IPS-15b (cell line): ENCODE measurements around the gene MOGAT1.
A peak's percentile ranks its signal among the peaks of the same experiment; 100 is the strongest.

Experiments
- H3K27me3 ChIP-seq: one replicate; pipeline ENCODE4 v1.6.1; 2013; ENCODE audit warnings: low read length; ENCODE audit not compliant: control insufficient read depth, insufficient read depth
- H3K36me3 ChIP-seq: one replicate; pipeline ENCODE4 v1.6.1; 2013; ENCODE audit warnings: low read length; ENCODE audit not compliant: control insufficient read depth, insufficient read depth
- H3K4me1 ChIP-seq: one replicate; pipeline ENCODE4 v1.6.1; 2013; ENCODE audit warnings: mild to moderate bottlenecking, low read length; ENCODE audit not compliant: control insufficient read depth, insufficient read depth
- H3K4me3 ChIP-seq: one replicate; pipeline ENCODE4 v1.5.1; 2013; ENCODE audit warnings: low read depth, low read length
- H3K9ac ChIP-seq: one replicate; pipeline ENCODE4 v1.6.1; 2013; ENCODE audit warnings: low read depth, mild to moderate bottlenecking, low read length
- H3K9me3 ChIP-seq: one replicate; pipeline ENCODE4 v1.6.1; 2013; ENCODE audit warnings: mild to moderate bottlenecking, low read length; ENCODE audit not compliant: control insufficient read depth, insufficient read depth

Gene MOGAT1, protein sequence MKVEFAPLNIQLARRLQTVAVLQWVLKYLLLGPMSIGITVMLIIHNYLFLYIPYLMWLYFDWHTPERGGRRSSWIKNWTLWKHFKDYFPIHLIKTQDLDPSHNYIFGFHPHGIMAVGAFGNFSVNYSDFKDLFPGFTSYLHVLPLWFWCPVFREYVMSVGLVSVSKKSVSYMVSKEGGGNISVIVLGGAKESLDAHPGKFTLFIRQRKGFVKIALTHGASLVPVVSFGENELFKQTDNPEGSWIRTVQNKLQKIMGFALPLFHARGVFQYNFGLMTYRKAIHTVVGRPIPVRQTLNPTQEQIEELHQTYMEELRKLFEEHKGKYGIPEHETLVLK

DNA sequence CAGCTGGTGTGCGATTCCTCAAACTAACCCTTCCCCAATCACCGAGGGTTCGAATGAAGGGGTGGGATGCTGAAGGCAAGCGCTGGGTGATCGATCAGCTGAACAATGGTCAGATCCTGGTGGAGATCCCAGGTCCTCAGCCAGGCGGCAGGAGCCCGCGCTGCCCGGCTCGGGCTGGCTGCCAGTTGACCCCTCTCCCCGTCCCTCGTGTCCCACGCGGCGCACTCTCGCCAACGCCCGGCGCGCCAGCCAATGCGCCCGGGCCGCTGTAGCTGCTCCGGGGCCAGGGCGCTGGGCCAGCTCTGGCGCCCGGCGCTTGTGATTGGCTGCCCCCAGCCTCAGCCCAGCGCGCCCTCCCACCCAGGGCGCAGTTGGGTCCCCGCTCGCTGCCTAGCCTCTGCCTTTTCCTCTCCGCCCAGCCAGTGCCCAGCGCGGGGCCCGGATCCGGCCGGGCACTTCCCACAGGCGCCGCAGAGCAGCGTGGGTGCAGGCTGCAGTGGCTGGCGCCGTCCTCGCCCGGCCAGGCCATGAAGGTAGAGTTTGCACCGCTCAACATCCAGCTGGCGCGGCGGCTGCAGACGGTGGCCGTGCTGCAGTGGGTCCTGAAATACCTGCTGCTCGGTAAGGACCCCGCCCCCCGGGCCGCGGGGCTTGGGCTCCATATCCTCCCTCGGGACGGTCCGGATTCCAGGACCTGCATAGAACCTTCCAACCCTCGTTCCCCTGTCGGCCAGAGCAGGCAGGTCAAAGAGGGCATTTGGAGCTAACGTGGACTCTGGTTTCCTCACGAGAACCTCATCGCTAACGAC, at the start of gene MOGAT1:
Gene MOGAT1, plus strand, starts transcription at position 400 of the 809 bp plus-strand sequence. Its CDS starts 128 bp downstream, at position 528.
- Histone ChIP-seq H3K4me3 (peak within 1 kb of the TSS; percentile 76), H3K4me1 (no peaks in the 10 kb centered on the region)

DNA sequence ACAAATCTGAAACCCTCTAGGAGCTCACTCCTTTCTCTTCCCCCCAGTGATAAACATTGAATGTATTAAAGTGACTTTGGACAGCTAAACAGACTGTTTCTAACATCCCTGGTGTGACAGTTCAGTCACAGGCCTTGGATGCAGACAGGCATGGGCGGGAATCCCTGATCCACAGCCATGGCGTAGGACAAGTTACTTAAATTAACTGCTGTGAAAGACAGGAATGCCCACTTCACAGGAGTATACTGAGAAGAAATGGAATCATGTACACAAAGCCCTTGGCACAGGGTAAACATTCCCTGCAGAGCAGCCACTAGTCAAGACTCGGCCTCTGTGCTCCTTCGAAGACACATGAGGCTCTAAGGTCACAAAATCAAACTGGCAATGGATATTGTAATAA, 49.6 kb upstream of the MOGAT1 start:
- Histone ChIP-seq H3K9me3 (no peaks in the 10 kb centered on the region), H3K9ac (no peak overlapping the region), H3K27me3 (no peaks in the 10 kb centered on the region), H3K36me3 (peaks cover 3% of the 10 kb centered on the region), H3K4me1 (no peaks in the 10 kb centered on the region), H3K4me3 (no peak overlapping the region)

More for the DNA sequence above, at the start of gene MOGAT1:
- Histone ChIP-seq H3K9ac (no peak within 1 kb of the TSS), H3K27me3 (peaks cover 41% of the 10 kb centered on the region), H3K36me3 (no peaks in the 10 kb centered on the region), H3K9me3 (no peaks in the 10 kb centered on the region)

DNA sequence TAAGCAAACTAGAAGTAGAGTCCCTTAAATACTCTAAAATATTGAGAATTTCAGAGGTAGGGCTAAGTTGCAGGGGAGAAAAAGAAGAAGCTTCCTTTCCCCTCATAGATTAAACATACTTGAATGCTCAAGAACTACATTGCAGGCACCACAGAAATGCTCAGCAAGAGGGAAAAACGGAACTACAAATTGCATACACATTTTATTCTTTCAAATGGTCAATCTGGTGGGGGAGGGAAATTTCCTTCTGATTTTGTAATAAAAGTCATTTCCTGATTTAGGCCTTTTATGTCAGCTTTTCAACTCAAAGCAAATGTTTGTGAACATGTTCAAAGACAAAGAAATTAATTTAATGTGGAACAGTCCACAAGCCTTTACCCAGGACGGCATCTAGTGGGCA, 48.5 kb upstream of the MOGAT1 start:
- no peak overlapping the region for H3K9ac ChIP-seq
- peaks cover 3% of the 10 kb centered on the region for H3K36me3 ChIP-seq
- H3K4me1 ChIP-seq = no peaks in the 10 kb centered on the region
- H3K9me3 ChIP-seq = no peaks in the 10 kb centered on the region
- H3K4me3 ChIP-seq = no peak overlapping the region
- no peaks in the 10 kb centered on the region for H3K27me3 ChIP-seq

DNA sequence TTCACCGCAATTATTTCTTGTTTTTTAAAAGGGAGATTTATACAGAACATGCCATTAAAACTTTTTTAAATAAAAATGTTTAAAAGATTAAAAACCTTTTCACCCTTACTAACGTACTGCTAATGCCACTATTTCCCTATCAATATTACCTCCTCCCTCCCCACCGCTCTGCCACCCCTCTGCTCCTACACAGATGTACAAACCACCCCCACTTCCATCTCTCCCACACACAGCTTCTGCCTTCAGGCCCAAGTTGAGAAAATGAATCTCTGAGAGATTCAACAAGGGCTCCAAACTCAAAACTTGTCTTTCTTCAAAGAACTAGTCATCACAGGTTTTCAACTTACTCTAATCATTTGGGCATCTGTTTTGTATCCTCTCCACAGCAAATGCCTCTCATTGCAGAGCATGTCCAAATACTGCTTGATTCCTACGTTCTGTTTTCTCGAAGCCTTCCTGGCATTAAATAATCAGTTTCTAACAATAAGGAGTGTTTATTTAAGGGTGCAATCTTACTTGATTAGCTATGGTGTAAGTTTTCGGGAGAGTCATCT, 47.6 kb upstream of the MOGAT1 start:
- peaks cover 8% of the 10 kb centered on the region for H3K36me3 ChIP-seq
- H3K27me3 ChIP-seq = no peaks in the 10 kb centered on the region
- no peak overlapping the region for H3K9ac ChIP-seq
- no peak overlapping the region for H3K4me3 ChIP-seq
- no peaks in the 10 kb centered on the region for H3K9me3 ChIP-seq
- H3K4me1 ChIP-seq = no peaks in the 10 kb centered on the region

DNA sequence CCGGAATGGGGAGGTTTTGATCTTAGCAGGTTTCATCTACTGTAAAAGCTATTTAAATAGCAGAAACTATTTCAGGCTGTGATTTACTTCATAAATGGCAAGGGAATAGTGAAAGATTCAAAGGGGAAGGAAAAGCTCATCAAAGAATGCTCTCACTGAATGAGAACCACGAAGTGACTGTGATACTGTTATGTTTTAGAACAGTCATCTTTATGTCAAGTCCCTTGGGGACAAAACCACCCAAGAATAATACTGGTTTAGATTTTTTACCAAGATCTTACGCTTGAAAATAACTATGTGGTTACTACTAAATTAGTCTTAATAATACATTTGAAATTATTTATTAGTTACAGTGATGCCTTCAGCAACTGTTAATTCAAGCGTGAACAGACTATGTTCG, 43.7 kb upstream of the MOGAT1 start:
- Histone ChIP-seq H3K27me3 (no peaks in the 10 kb centered on the region), H3K9me3 (no peaks in the 10 kb centered on the region), H3K36me3 (peaks cover 8% of the 10 kb centered on the region), H3K9ac (no peak overlapping the region), H3K4me1 (no peaks in the 10 kb centered on the region), H3K4me3 (no peak overlapping the region)

DNA sequence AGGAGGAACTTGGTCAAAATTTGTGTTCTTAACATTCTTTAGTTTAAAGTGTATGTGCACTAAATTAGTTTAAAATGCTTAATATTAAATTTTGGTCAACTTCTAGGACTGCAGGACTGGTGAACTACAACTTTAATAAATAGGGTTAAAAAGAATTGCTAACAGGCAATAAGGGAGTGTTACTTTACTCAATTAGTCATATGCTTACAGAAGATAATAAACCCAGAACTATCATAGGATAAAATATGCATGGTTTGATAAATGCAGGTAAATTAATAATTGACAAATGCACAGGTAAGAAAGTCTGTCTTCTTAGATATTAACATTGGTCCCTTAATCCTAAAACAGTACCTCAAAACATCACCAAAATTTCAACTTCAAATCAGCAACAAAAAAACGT, 36.2 kb upstream of the MOGAT1 start:
- no peak overlapping the region for H3K4me3 ChIP-seq
- no peak overlapping the region for H3K9ac ChIP-seq
- H3K27me3 ChIP-seq = no peaks in the 10 kb centered on the region
- H3K9me3 ChIP-seq = no peaks in the 10 kb centered on the region
- peaks cover 5% of the 10 kb centered on the region for H3K36me3 ChIP-seq
- H3K4me1 ChIP-seq = no peaks in the 10 kb centered on the region

DNA sequence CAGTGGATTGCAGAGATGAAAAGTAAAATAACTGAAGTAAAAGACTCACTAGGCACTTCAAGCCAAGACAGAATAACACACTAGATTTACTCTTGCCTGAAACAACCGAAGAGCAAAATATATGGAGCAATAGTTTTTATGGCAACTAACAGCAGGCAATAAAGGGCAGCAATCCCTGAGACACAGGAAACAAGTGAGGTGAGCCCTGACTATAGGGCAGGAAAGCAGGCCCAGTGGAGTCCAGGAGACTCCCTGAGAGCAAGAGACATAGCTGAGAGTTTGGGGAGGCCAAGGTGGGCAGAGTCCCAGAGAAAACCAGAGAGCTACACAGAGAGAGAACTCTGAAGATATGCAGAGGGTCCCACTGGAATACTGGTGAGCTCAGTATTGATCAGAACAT, 34.4 kb upstream of the MOGAT1 start:
- peaks cover 3% of the 10 kb centered on the region for H3K36me3 ChIP-seq
- no peaks in the 10 kb centered on the region for H3K9me3 ChIP-seq
- no peak overlapping the region for H3K9ac ChIP-seq
- H3K4me1 ChIP-seq = no peaks in the 10 kb centered on the region
- no peaks in the 10 kb centered on the region for H3K27me3 ChIP-seq
- no peak overlapping the region for H3K4me3 ChIP-seq

DNA sequence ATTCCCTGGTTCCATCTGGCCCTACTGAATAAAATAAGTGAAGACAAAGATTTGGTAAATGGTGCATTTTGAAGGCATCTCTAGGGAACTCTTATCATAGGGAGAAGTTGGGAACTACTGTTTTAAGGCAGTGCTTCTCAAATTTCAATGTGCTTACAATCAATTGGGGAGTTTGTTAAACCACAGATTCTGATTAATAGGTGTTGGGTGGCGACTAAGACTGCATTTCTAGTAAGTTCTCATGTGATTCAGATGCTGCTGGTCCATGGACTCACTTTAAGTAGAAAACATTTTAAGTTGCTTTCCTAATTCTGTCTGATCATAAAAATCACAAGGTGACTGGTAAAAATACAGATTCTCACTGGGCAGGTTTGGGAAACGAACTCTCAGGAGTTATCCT, 30.1 kb upstream of the MOGAT1 start:
- Histone ChIP-seq H3K4me3 (no peak overlapping the region), H3K9ac (no peak overlapping the region), H3K9me3 (no peaks in the 10 kb centered on the region), H3K27me3 (no peaks in the 10 kb centered on the region), H3K36me3 (no peaks in the 10 kb centered on the region), H3K4me1 (no peaks in the 10 kb centered on the region)

DNA sequence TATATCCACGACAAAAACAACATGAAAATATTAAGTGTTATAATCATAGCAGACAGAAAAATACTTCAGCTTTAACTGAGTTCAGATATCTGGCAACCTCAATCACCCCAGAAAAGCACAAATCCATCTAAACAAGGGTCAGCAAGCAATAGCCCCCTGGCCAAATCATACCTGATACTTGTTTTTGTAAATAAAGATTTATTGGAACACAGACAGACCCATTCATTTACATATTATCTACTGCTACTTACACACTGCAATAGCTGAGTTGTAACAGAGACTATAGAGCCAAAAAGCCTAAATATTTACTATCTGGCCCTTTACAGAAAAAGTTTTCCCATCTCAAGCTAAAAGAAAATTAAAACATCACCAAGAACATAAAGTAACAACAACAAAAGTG, 28.3 kb upstream of the MOGAT1 start:
- Histone ChIP-seq H3K4me1 (no peaks in the 10 kb centered on the region), H3K27me3 (no peaks in the 10 kb centered on the region), H3K9me3 (no peaks in the 10 kb centered on the region), H3K9ac (no peak overlapping the region), H3K36me3 (peaks cover 7% of the 10 kb centered on the region), H3K4me3 (no peak overlapping the region)

DNA sequence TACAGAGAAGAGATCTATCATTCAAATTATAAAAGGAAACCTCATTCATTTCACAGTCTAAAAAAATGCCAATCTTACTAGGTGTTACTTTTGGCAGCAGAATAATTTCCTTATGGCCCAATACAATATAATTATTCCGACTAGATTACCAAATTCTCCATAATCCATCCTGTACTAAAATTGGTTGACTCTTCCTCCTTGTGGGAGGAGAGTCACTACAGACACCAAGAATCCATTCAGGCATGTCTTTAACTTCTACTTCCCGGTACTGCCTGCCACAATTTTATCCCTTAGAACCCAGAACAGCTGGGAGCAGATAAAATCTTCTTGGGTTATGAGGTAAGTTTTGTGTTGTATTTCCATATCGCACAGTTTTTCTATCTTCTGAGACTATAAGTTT, 25.4 kb upstream of the MOGAT1 start:
- Histone ChIP-seq H3K4me3 (no peak overlapping the region), H3K9me3 (no peaks in the 10 kb centered on the region), H3K27me3 (no peaks in the 10 kb centered on the region), H3K36me3 (peaks cover 7% of the 10 kb centered on the region), H3K4me1 (no peaks in the 10 kb centered on the region), H3K9ac (no peak overlapping the region)

DNA sequence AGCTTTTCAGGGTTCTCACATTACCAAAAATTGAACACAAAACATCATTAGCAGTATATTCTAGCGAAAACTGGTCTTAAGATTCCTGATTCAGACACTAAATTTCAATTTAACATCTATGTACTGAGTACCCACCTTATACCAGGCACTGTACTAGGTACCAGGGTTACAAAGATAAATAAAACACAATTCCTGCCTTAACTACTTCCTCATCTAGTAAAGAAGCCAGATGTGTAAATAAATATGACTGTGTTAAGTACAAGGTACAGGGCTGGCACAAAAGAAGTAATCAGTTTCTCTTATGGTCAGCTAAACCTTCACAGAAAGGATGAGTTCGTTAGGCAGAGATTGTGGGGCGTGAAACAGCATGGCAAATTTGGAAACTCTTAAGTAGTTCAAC, 21.7 kb upstream of the MOGAT1 start:
- H3K9me3 ChIP-seq = no peaks in the 10 kb centered on the region
- no peaks in the 10 kb centered on the region for H3K27me3 ChIP-seq
- H3K4me1 ChIP-seq = no peaks in the 10 kb centered on the region
- H3K4me3 ChIP-seq = no peak overlapping the region
- H3K36me3 ChIP-seq = peaks cover 7% of the 10 kb centered on the region
- H3K9ac ChIP-seq = no peak overlapping the region
